ENCODE measurements around the gene TRPM3. TPM values are rescaled to one million over a fixed set of nuclear protein-coding genes. Genes with fewer than 3 reads are reported as not detected.

Gene TRPM3
- total RNA-seq, 1 donor: under 0.01 TPM

- no peak overlapping the region for H3K4me3 ChIP-seq (ENCODE audit: low read depth, low read length)
- peak; percentile 31 for DNase-seq (ENCODE audit: low read depth)
- TF ChIP-seq CTCF (IDR thresholded peaks at IDR 0.05; ENCODE audit: insufficient read depth, low read depth, low read length): no peak
These were observed 197.0 kb downstream of the TRPM3 start for GRCh38 chr9:70924380-70924779.

GRCh38 chr9:70923961-70924360 lies 197.5 kb downstream of the TRPM3 start:
- no peak for DNase-seq (ENCODE audit: low read depth)
- no peak for TF ChIP-seq CTCF (IDR thresholded peaks at IDR 0.05; ENCODE audit: insufficient read depth, low read depth, low read length)
- H3K4me3 ChIP-seq (ENCODE audit: low read depth, low read length): no peak overlapping the region

GRCh38 chr9:70921136-70921535 lies 200.3 kb downstream of the TRPM3 start:
- no peak overlapping the region for H3K4me3 ChIP-seq (ENCODE audit: low read depth, low read length)
- no peak for TF ChIP-seq CTCF (IDR thresholded peaks at IDR 0.05; ENCODE audit: insufficient read depth, low read depth, low read length)
- no peak for DNase-seq (ENCODE audit: low read depth)

- no peak for DNase-seq (ENCODE audit: low read depth)
- TF ChIP-seq CTCF (IDR thresholded peaks at IDR 0.05; ENCODE audit: insufficient read depth, low read depth, low read length): no peak
- H3K4me3 ChIP-seq (ENCODE audit: low read depth, low read length): no peak overlapping the region
These were observed 204.1 kb downstream of the TRPM3 start for GRCh38 chr9:70917277-70917676.

GRCh38 chr9:70911791-70912190 lies 209.6 kb downstream of the TRPM3 start:
- DNase-seq (ENCODE audit: low read depth): no peak
- no peak for TF ChIP-seq CTCF (IDR thresholded peaks at IDR 0.05; ENCODE audit: insufficient read depth, low read depth, low read length)
- H3K4me3 ChIP-seq (ENCODE audit: low read depth, low read length): no peak overlapping the region

- no peak for TF ChIP-seq CTCF (IDR thresholded peaks at IDR 0.05; ENCODE audit: insufficient read depth, low read depth, low read length)
- no peak overlapping the region for H3K4me3 ChIP-seq (ENCODE audit: low read depth, low read length)
- DNase-seq (ENCODE audit: low read depth): no peak
These were observed 210.8 kb downstream of the TRPM3 start for GRCh38 chr9:70910598-70910997.

- DNase-seq (ENCODE audit: low read depth): peak; percentile 94
- no peak for TF ChIP-seq CTCF (IDR thresholded peaks at IDR 0.05; ENCODE audit: insufficient read depth, low read depth, low read length)
- no peak overlapping the region for H3K4me3 ChIP-seq (ENCODE audit: low read depth, low read length)
These were observed 218.7 kb downstream of the TRPM3 start for GRCh38 chr9:70902692-70903131.

Measured in fibroblast of villous mesenchyme (primary cell).